ENCODE results near the gene FAM13A.

DNA sequence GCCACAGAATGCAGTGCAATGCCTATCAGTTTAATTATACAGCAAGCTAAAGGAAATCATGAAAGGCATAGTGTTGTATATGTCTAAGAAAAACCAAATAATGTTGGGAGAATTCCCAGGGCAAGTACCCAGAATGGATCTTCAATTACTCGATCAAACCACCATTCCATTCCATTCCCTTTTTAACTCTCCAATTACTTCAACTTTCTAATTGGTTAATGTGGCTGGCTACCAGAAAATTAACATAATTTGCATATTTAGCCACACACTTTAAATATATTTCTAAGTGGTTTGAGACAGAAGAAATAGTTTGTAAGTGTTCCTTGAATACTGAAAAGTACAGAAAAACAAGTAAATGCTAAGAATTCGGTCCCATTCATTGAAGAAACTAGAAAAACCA is 247.9 kb downstream of the FAM13A start:
- TF ChIP-seq, protein P1, sequence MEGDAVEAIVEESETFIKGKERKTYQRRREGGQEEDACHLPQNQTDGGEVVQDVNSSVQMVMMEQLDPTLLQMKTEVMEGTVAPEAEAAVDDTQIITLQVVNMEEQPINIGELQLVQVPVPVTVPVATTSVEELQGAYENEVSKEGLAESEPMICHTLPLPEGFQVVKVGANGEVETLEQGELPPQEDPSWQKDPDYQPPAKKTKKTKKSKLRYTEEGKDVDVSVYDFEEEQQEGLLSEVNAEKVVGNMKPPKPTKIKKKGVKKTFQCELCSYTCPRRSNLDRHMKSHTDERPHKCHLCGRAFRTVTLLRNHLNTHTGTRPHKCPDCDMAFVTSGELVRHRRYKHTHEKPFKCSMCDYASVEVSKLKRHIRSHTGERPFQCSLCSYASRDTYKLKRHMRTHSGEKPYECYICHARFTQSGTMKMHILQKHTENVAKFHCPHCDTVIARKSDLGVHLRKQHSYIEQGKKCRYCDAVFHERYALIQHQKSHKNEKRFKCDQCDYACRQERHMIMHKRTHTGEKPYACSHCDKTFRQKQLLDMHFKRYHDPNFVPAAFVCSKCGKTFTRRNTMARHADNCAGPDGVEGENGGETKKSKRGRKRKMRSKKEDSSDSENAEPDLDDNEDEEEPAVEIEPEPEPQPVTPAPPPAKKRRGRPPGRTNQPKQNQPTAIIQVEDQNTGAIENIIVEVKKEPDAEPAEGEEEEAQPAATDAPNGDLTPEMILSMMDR (IDR thresholded peaks at IDR 0.05) = no peak
- TF ChIP-seq POLR2A (IDR thresholded peaks at IDR 0.05) = no peak
